Keratinocyte (primary cell): ENCODE results near the gene C4orf36. TPM values are rescaled to one million over a fixed set of nuclear protein-coding genes. Genes with fewer than 3 reads are reported as not detected.

Source experiments
- DNase-seq: peaks from one replicate; pipeline ENCODE4 v3.0.0-alpha.2; 2011; ENCODE audit warnings: low read depth, missing footprints, low spot score
- FAIRE-seq: peaks from 2 replicates; lab custom pipeline; 2011; peaks lifted over from hg19 to GRCh38; lab: Jason Lieb, UNC
- H2AFZ ChIP-seq: 2 replicates; pipeline ENCODE4 v1.6.0; 2012; ENCODE audit warnings: low read length, control low read depth, inconsistent platforms; ENCODE audit not compliant: control insufficient read depth
- H3K27ac ChIP-seq: 2 replicates; pipeline ENCODE4 v1.5.1; 2011; ENCODE audit warnings: low read length; ENCODE audit not compliant: control insufficient read depth, insufficient read depth
- H3K27me3 ChIP-seq: 3 replicates; pipeline ENCODE4 v1.6.0; 2011; ENCODE audit warnings: low read length; ENCODE audit not compliant: control insufficient read depth, insufficient read depth; ENCODE audit errors: extremely low read depth
- H3K36me3 ChIP-seq, 2 experiments: 2 replicates in 1 of 2; 3 replicates in 1 of 2; pipeline ENCODE4 v1.5.1; 2011; ENCODE audit warnings: low read length in 2 of 2, mild to moderate bottlenecking in 1 of 2; ENCODE audit not compliant: control insufficient read depth in 2 of 2, insufficient read depth in 2 of 2; ENCODE audit errors: extremely low read depth in 1 of 2
- H3K4me1 ChIP-seq: 3 replicates; pipeline ENCODE4 v1.5.1; 2011; ENCODE audit warnings: low read length; ENCODE audit not compliant: control insufficient read depth, insufficient read depth; ENCODE audit errors: extremely low read depth
- H3K4me2 ChIP-seq: 3 replicates; pipeline ENCODE4 v1.6.0; 2011; ENCODE audit warnings: low read depth, low read length; ENCODE audit not compliant: control insufficient read depth, insufficient read depth; ENCODE audit errors: extremely low read depth
- H3K4me3 ChIP-seq, 3 experiments: fragments of 200-600 bp in 1 of 3; sonication (generic) in 1 of 3; 2 replicates in 2 of 3; 3 replicates in 1 of 3; pipeline ENCODE4 v1.5.1; 2011 to 2016; ENCODE audit warnings: low read length in 3 of 3, mild to moderate bottlenecking in 3 of 3, control low read depth in 2 of 3, inconsistent platforms in 1 of 3, low read depth in 1 of 3, mixed read lengths in 1 of 3, mixed run types in 1 of 3, moderate library complexity in 1 of 3; ENCODE audit not compliant: control insufficient read depth in 2 of 3, insufficient read depth in 2 of 3; ENCODE audit errors: extremely low read depth in 1 of 3
- H3K79me2 ChIP-seq: 2 replicates; pipeline ENCODE4 v1.6.0; 2012; ENCODE audit warnings: low read length; ENCODE audit not compliant: control insufficient read depth, insufficient read depth
- H3K9ac ChIP-seq: 3 replicates; pipeline ENCODE4 v1.6.0; 2011; ENCODE audit warnings: low read length; ENCODE audit not compliant: control insufficient read depth, insufficient read depth; ENCODE audit errors: extremely low read depth
- H3K9me1 ChIP-seq: 3 replicates; pipeline ENCODE4 v1.6.0; 2011; ENCODE audit warnings: low read length; ENCODE audit not compliant: control insufficient read depth, insufficient read depth; ENCODE audit errors: extremely low read depth
- H3K9me3 ChIP-seq: 2 replicates; pipeline ENCODE4 v1.5.1; 2012; ENCODE audit warnings: low read depth, low read length; ENCODE audit not compliant: control insufficient read depth
- H4K20me1 ChIP-seq: 3 replicates; pipeline ENCODE4 v1.6.0; 2011; ENCODE audit warnings: low read length; ENCODE audit not compliant: control insufficient read depth, insufficient read depth; ENCODE audit errors: extremely low read depth
- CTCF ChIP-seq, 3 experiments: IDR thresholded peaks in 1 of 3; conservative IDR thresholded peaks in 1 of 3; optimal IDR thresholded peaks in 1 of 3; 2 replicates in 2 of 3; 3 replicates in 1 of 3; pipeline versions ENCODE3 to v1.5.1; 2011; ENCODE audit warnings: low read length in 3 of 3, mild to moderate bottlenecking in 3 of 3, moderate library complexity in 2 of 3, control low read depth in 1 of 3, inconsistent platforms in 1 of 3; ENCODE audit not compliant: insufficient read depth in 2 of 3; ENCODE audit errors: extremely low read depth in 1 of 3
- EZH2 ChIP-seq: IDR thresholded peaks from one replicate; pipeline ENCODE4 v1.6.1; 2012; ENCODE audit warnings: inconsistent platforms, mild to moderate bottlenecking, low read length, moderate library complexity
- dilution Hi-C: fragments of 300-500 bp; cut with MboI; formaldehyde crosslinking; loops from one replicate; pipeline ENCODE4 v1.7.0; 2020; ENCODE audit warnings: low sequenced_read_pairs; ENCODE audit not compliant: extremely low pct_ligation_motif_present
- polyA plus RNA-seq, 5 experiments: library from polyadenylated mRNA; depleted of rRNA in 3 of 5; stranded (reverse) in 3 of 5; stranded (forward) in 1 of 5; unstranded in 1 of 5; fragments of >200 nt; gene quantifications; 1 replicate in 1 of 5; 2 replicates in 3 of 5; 3 replicates in 1 of 5; pipeline versions ENCODE4 v1.2.1 to v1.2.3, GENCODE V29; 2011 to 2012; ENCODE audit warnings: missing spikeins in 2 of 5, low read depth in 1 of 5, low replicate concordance in 1 of 5

Gene C4orf36
- polyA plus RNA-seq, 1 donor (not counting 4 experiments of a cell fraction or from before 2014, with no cell fraction given) = 1.2 TPM

- DNase-seq = peak; percentile 52
- no peaks in the 10 kb centered on the region for H3K9me1 ChIP-seq
- peak within 1 kb of the TSS; percentile 96 for H3K9ac ChIP-seq
- no peaks in the 10 kb centered on the region for H3K9me3 ChIP-seq
- H3K4me2 ChIP-seq = peak within 1 kb of the TSS; percentile 91
- peaks cover 19% of the 10 kb centered on the region for H3K4me1 ChIP-seq
- peak in 1 of 3 experiments; percentile 50 for TF ChIP-seq CTCF (optimal IDR thresholded peaks at IDR 0.05 in 1 of 3, IDR thresholded peaks at IDR 0.05 in 1 of 3, conservative IDR thresholded peaks at IDR 0.05 in 1 of 3; ENCODE audit: extremely low read depth in 1 of 3, insufficient read depth in 2 of 3, low read length in 3 of 3)
- TF ChIP-seq EZH2 = no peak
- peak within 1 kb of the TSS; percentile 64 to 95 (median 65) for H3K4me3 ChIP-seq
- peaks cover 32% of the 10 kb centered on the region for H3K79me2 ChIP-seq
- H3K27ac ChIP-seq = peak within 1 kb of the TSS; percentile 85
- dilution Hi-C loops = no loop called here
- no peaks in the 10 kb centered on the region for H3K27me3 ChIP-seq
- no peaks in the 10 kb centered on the region for H4K20me1 ChIP-seq
- H3K36me3 ChIP-seq = peaks cover 0 to under 1% of the 10 kb centered on the region in 2 experiments
- peak within 1 kb of the TSS; percentile 82 for H2AFZ ChIP-seq
- FAIRE-seq = no peak
Measured at GRCh38 chr4:86934771-86935565, 42.7 kb upstream of the C4orf36 start, which contains the start of gene AFF1. Gene AFF1 (plus strand): TSS chr4:86935011. CDS start chr4:86948534, 13,523 bp downstream.

GRCh38 chr4:86934147-86934770 lies 42.0 kb upstream of the C4orf36 start:
- no peak for DNase-seq
- H3K9ac ChIP-seq = peak overlapping the region; percentile 96
- peaks cover 12% of the 10 kb centered on the region for H3K4me1 ChIP-seq
- no peaks in the 10 kb centered on the region for H3K9me1 ChIP-seq
- peak overlapping the region; percentile 91 for H3K4me2 ChIP-seq
- peak overlapping the region; percentile 72 for H2AFZ ChIP-seq
- no peaks in the 10 kb centered on the region for H3K27me3 ChIP-seq
- peaks cover 0 to 2% of the 10 kb centered on the region in 2 experiments for H3K36me3 ChIP-seq
- peak overlapping the region; percentile 80 for H3K27ac ChIP-seq
- no peak for TF ChIP-seq EZH2
- TF ChIP-seq CTCF (optimal IDR thresholded peaks at IDR 0.05 in 1 of 3, IDR thresholded peaks at IDR 0.05 in 1 of 3, conservative IDR thresholded peaks at IDR 0.05 in 1 of 3; ENCODE audit: extremely low read depth in 1 of 3, insufficient read depth in 2 of 3, low read length in 3 of 3) = no peak
- FAIRE-seq = peak; percentile 67
- no peaks in the 10 kb centered on the region for H4K20me1 ChIP-seq
- H3K4me3 ChIP-seq = peak overlapping the region; percentile 64 to 95 (median 65)
- dilution Hi-C loops = no loop called here
- no peaks in the 10 kb centered on the region for H3K9me3 ChIP-seq
- H3K79me2 ChIP-seq = peaks cover 25% of the 10 kb centered on the region
